ENCODE results near the gene NEURL1.

The NEURL1 gene

DNA sequence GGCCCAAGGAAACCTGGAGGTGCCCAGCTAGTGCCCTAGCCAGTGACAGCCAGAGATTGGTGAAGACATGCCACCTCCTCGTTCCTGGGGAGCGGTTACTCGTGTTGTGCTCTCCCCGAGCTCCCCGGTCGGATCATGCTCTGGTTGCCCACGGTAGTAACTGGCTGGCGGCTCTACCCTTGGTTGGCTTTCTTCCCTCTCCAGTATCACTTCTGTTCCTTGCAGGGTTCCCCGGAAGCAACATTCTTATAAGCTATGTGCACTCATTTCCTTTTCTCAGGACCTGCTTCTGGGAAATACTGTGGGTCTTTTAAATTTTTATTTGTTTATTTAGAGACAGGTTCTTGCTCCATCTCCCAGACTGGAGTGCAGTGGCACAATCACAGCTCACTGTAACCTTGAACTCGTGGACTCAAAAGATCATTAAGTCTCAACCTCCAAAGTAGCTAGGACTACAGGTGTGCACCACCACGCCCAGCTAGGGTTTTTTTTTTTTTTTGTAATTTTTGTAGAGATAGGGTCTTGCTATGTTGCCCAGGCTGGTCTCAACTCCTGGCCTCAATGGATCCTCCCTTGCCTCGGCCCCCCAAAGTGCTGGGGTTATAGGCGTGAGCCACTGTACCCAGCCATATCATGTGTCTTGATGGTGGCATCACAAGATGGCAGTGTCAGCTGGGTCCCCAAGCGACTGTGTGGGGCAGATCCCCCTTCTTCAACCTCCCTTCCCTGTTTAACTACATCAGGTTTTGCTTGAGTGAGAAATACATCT, 27.9 kb upstream of the NEURL1 start:
- TF ChIP-seq CTCF (IDR thresholded peaks at IDR 0.05; ENCODE audit: borderline replicate concordance, insufficient read depth, low read depth, low read length), result no peak
- H3K4me3 ChIP-seq (ENCODE audit: low read depth, low read length), result no peak overlapping the region

- H3K4me3 ChIP-seq (ENCODE audit: low read depth, low read length), result no peak overlapping the region
Observed at GRCh38 chr10:103466734-103467133, 26.8 kb upstream of the NEURL1 start.

DNA sequence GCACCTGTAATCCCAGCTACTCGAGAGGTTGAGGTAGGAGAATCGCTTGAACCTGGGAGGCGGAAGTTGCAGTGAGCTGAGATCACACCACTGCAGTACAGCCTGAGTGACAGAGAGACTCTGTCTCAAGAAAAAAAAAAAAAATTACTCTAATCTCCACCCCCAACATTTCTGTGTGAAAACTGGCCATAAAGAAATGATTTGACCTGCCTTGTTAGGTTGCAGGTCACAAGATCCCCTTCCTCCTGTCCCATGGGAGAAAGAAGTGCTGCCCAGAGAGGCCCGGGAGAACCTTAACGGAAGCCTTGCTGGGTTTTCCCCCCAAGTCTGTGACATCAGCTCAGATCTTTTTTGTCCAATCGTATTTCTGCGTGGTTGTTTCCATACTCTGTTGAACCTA, 26.1 kb upstream of the NEURL1 start:
- TF ChIP-seq CTCF (IDR thresholded peaks at IDR 0.05; ENCODE audit: borderline replicate concordance, insufficient read depth, low read depth, low read length), result no peak

More at GRCh38 chr10:103466734-103467133, 26.8 kb upstream of the NEURL1 start:
- no peak for TF ChIP-seq CTCF (IDR thresholded peaks at IDR 0.05; ENCODE audit: borderline replicate concordance, insufficient read depth, low read depth, low read length)

DNA sequence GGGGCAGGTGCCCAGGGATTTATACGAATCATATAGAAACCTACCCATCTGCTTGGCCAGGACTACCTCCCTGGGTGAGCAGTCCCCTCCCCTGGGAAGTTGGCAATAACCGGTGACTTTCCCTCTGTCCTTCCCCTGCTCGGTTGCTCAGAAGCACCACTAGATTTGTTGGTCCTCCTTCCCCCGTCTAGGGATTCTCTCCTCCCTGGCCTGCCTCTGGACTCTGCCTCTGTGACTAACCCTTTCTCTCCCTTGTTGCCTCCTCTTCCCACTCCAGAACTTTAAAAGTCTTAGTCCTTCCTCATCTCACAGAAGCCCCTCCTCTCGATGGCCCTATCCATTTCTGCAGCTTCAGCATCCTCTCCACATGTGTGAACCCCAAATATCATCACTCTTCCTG, 24.3 kb upstream of the NEURL1 start:
- no peak overlapping the region for H3K4me3 ChIP-seq (ENCODE audit: low read depth, low read length)
- TF ChIP-seq CTCF (IDR thresholded peaks at IDR 0.05; ENCODE audit: borderline replicate concordance, insufficient read depth, low read depth, low read length), result no peak

More for the DNA sequence above, 26.1 kb upstream of the NEURL1 start:
- no peak overlapping the region for H3K4me3 ChIP-seq (ENCODE audit: low read depth, low read length)

DNA sequence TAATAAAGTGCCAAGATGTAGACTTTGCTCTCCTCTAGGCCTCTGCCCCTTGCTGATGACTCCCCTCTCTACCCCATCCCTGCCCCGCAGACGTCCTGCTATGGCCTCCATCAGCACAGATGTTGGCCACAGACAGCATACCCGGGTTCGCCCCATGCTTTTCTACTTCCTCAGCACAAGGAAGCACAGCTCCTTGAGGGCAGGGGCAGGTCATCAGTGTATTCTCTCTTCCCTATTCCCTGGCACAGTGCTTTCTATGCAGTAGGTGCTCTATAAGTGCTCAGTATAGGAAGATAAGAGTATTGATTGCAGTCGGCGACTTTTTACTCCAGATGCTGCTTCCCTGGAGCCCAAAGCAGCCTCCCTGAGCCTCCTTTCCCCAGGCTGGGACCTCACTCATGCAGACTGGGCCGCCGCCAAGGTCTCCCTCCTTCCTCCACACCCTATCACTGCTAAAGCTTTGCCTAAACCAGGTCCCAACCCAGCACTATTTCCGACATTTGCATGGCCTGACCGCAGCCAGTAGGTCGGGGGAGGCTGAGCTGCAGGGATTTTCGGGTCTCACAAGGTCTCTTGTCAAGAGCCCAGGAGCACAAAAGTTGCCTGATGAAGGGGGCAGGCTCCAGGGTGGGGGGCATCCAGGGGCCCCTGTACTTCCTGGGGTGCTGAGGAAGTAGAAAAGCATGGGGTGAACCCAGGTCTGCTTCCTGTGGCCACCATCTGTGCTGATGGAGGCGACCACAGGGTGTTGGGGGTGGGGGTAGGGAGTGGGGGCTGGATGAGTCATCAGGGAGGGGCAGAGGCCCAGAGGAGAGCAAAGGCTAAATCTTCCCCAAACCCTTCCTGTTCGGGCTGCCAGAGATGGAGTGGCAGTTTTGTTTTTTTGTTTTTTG, 22.5 kb upstream of the NEURL1 start:
- peak overlapping the region; percentile 32 for H3K4me3 ChIP-seq (ENCODE audit: low read depth, low read length)
- TF ChIP-seq CTCF (IDR thresholded peaks at IDR 0.05; ENCODE audit: borderline replicate concordance, insufficient read depth, low read depth, low read length), result no peak

- no peak for TF ChIP-seq CTCF (IDR thresholded peaks at IDR 0.05; ENCODE audit: borderline replicate concordance, insufficient read depth, low read depth, low read length)
- H3K4me3 ChIP-seq (ENCODE audit: low read depth, low read length), result peak overlapping the region; percentile 32
Observed at GRCh38 chr10:103472005-103472404, 21.5 kb upstream of the NEURL1 start.
